Upper lobe of right lung (tissue), 1 donor: Measurements from ENCODE around the gene PRND. TPM values are rescaled to one million over a fixed set of nuclear protein-coding genes. Genes with fewer than 3 reads are reported as not detected.

Experiments used
- ATAC-seq: fragments of 200-7000 bp; cut with Tn5 transposase; one replicate; pipeline ENCODE4 v1.9.1; 2020; ENCODE audit warnings: mild to moderate bottlenecking, moderate library complexity
- DNase-seq: peaks from one replicate; pipeline ENCODE4 v3.0.0-alpha.2; 2020
- H3K27ac ChIP-seq: fragments of 200-600 bp; one replicate; pipeline ENCODE4 v1.8.0; 2022
- H3K27me3 ChIP-seq: fragments of 200-600 bp; one replicate; pipeline ENCODE4 v1.8.0; 2022; ENCODE audit warnings: mild to moderate bottlenecking
- H3K36me3 ChIP-seq: fragments of 200-600 bp; one replicate; pipeline ENCODE4 v1.8.0; 2022
- H3K4me1 ChIP-seq: fragments of 200-600 bp; one replicate; pipeline ENCODE4 v1.8.0; 2022
- H3K4me3 ChIP-seq: fragments of 200-600 bp; one replicate; pipeline ENCODE4 v1.8.0; 2022; ENCODE audit warnings: mild to moderate bottlenecking
- H3K9me3 ChIP-seq: fragments of 200-600 bp; one replicate; pipeline ENCODE4 v1.8.0; 2022
- CTCF ChIP-seq: fragments of 200-600 bp; IDR thresholded peaks from one replicate; pipeline ENCODE4 v1.8.0; 2022; ENCODE audit warnings: antibody characterized with exemption
- intact Hi-C: fragments of 100-400 bp; cut with DNase I; formaldehyde crosslinking; loops from one replicate; pipeline ENCODE4 v1.11.0; 2022
- total RNA-seq: library from RNA; stranded (reverse); fragmentation: NEBNext Ultra II Directional; extraction: Animal tissue kit (Norgen Biotek cat#: 25700); gene quantifications from one replicate; pipeline ENCODE4 v1.2.1, GENCODE V29; 2021
- donor health status: DM: no; HTN: yes; CAD: no; lungs with severe emphysema.

The PRND gene
- total RNA-seq, 1 donor from 2014 or later = 0.43 TPM

DNA sequence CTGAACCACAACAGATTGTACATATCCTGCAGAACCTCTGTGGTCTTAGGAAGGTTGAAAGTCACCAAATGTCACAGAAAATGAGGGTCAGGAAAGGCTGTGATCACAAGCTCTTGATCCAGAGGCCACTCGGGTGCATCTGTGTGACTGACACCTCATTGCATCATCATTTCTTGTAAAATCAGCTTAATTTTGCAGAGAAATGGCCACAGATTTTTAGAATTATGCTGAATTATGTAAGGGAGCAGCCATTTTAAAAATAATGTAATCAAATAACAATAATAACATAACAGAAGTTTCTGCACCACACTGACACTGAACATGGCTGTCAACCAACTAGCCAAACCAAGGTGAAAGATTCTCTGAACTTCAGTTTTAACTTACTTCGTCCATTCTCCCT lies 32.5 kb upstream of the PRND start:
- DNase-seq (no peak), ATAC-seq (no peak)
- intact Hi-C loops = no loop called here
- Histone ChIP-seq H3K27ac (no peak overlapping the region), H3K27me3 (no peaks in the 10 kb centered on the region), H3K9me3 (no peaks in the 10 kb centered on the region), H3K36me3 (no peaks in the 10 kb centered on the region), H3K4me3 (no peak overlapping the region), H3K4me1 (peaks cover 32% of the 10 kb centered on the region)
- no peak for TF ChIP-seq CTCF

DNA sequence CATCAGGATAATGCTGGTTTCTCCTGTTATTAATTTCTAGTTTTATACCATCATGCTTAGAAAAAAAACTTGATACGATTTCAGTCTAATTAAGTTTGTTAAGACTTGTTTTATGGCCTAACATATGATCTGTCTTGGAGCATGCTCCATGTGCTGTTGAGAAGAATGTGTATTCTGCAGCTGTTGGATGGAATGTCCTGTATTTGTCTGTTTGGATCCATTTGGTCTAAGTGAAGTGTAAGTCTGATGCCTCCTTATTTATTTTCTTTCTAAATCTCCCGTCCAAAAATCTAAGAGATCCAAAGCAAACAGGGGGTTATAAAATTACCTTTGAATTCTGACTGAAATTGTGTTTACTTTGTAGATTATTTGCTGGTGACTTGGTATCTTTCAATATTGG lies 30.0 kb upstream of the PRND start:
- DNase-seq (no peak), ATAC-seq (no peak)
- no peak for TF ChIP-seq CTCF
- Histone ChIP-seq H3K27ac (no peak overlapping the region), H3K4me1 (peaks cover 25% of the 10 kb centered on the region), H3K9me3 (no peaks in the 10 kb centered on the region), H3K27me3 (no peaks in the 10 kb centered on the region), H3K36me3 (no peaks in the 10 kb centered on the region), H3K4me3 (no peak overlapping the region)
- intact Hi-C loops = no loop called here

DNA sequence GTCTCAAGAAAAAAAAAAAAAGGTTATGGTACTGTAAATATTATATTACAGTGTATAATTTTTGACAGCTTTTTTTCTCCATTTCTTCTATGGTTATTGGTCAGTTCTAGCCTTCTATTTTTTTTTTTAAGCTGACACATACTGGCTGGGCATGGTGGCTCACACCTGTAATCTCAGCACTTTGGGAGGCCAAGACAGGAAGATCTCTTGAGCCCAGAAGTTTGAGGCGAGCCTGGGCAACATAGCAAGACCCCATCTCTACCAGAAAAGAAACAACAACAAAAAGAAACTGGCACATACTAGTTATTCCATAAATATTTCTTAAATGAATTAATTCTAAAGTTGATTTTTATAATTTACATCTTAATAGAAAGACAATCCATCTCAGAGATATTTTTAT lies 27.6 kb upstream of the PRND start:
- Histone ChIP-seq H3K27me3 (no peaks in the 10 kb centered on the region), H3K36me3 (peaks cover 2% of the 10 kb centered on the region), H3K4me3 (no peak overlapping the region), H3K9me3 (no peaks in the 10 kb centered on the region), H3K4me1 (peaks cover 6% of the 10 kb centered on the region), H3K27ac (no peak overlapping the region)
- ATAC-seq = no peak
- DNase-seq = no peak
- intact Hi-C loops = no loop called here
- no peak for TF ChIP-seq CTCF

- H3K27me3 ChIP-seq = no peaks in the 10 kb centered on the region
- intact Hi-C loops = no loop called here
- no peak for TF ChIP-seq CTCF
- peaks cover 23% of the 10 kb centered on the region for H3K36me3 ChIP-seq
- no peaks in the 10 kb centered on the region for H3K9me3 ChIP-seq
- ATAC-seq (no peak), DNase-seq (no peak)
- H3K4me1 ChIP-seq = no peaks in the 10 kb centered on the region
- H3K4me3 ChIP-seq = no peak overlapping the region
- no peak overlapping the region for H3K27ac ChIP-seq
Observed at GRCh38 chr20:4697189-4697830, 24.4 kb upstream of the PRND start.

DNA sequence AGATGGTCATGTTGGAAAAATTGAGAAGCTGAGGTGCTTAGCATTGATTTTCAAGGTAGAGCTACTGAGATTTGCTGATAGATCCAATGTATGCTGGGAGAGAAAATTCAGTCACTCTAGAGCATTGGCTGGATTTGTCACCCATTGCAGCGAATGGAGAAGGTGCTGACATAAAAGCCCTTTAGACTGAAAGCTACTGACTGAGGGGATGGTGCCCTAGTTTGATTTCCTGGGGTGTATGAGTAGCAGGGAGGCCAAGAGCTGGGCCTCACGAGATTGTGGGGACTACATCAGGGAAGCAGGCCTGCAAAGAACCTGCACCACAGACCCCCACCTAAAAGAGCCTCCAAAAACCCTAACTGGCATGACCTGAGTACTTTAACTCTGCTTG lies 23.9 kb upstream of the PRND start:
- DNase-seq (no peak), ATAC-seq (no peak)
- Histone ChIP-seq H3K9me3 (no peaks in the 10 kb centered on the region), H3K27ac (no peak overlapping the region), H3K27me3 (no peaks in the 10 kb centered on the region), H3K4me3 (no peak overlapping the region), H3K36me3 (peaks cover 23% of the 10 kb centered on the region), H3K4me1 (no peaks in the 10 kb centered on the region)
- intact Hi-C loops = no loop called here
- no peak for TF ChIP-seq CTCF

- DNase-seq = no peak
- TF ChIP-seq CTCF = no peak
- no peaks in the 10 kb centered on the region for H3K4me1 ChIP-seq
Observed at GRCh38 chr20:4699216-4699615, 22.5 kb upstream of the PRND start.

More at GRCh38 chr20:4699216-4699615, 22.5 kb upstream of the PRND start:
- peaks cover 23% of the 10 kb centered on the region for H3K36me3 ChIP-seq
- H3K4me3 ChIP-seq = no peak overlapping the region
- no peaks in the 10 kb centered on the region for H3K27me3 ChIP-seq
- H3K27ac ChIP-seq = no peak overlapping the region
- no peak for ATAC-seq
- no peaks in the 10 kb centered on the region for H3K9me3 ChIP-seq
- intact Hi-C loops = no loop called here
